Activated CD8-positive, alpha-beta memory T cell treated with anti-CD3 and anti-CD28 coated beads for 48 hours (primary cell): Measurements from ENCODE around the gene PCDHGA8.
"Not testable (repeated sequence)": the region's sequence is repeated elsewhere in the genome, so short reads cannot be mapped to it uniquely, and the experiment has no call there.

Source experiments
- DNase-seq, 3 experiments: peaks; one replicate each; pipeline ENCODE4 v3.0.0-alpha.2; 2020; ENCODE audit warnings: low read depth in 2 of 3, low spot score in 2 of 3

PCDHGA8 gene

GRCh38 chr5:141431286-141431685, 38.9 kb downstream of the PCDHGA8 start:
- no peak for DNase-seq

GRCh38 chr5:141432308-141432707, 39.9 kb downstream of the PCDHGA8 start:
- DNase-seq, result not testable (repeated sequence)

GRCh38 chr5:141432726-141433125, 40.3 kb downstream of the PCDHGA8 start:
- DNase-seq, result not testable (repeated sequence)

GRCh38 chr5:141434006-141434405, 41.6 kb downstream of the PCDHGA8 start:
- DNase-seq, result no peak

- DNase-seq, result no peak
Observed at GRCh38 chr5:141437221-141437620, 44.8 kb downstream of the PCDHGA8 start.

GRCh38 chr5:141439411-141440141, 47.1 kb downstream of the PCDHGA8 start:
- DNase-seq, result no peak

GRCh38 chr5:141440341-141440740, 47.9 kb downstream of the PCDHGA8 start:
- no peak for DNase-seq

GRCh38 chr5:141441571-141442170, 49.2 kb downstream of the PCDHGA8 start:
- no peak for DNase-seq
